ENCODE data around the gene FBXL14.

FBXL14 gene

DNA sequence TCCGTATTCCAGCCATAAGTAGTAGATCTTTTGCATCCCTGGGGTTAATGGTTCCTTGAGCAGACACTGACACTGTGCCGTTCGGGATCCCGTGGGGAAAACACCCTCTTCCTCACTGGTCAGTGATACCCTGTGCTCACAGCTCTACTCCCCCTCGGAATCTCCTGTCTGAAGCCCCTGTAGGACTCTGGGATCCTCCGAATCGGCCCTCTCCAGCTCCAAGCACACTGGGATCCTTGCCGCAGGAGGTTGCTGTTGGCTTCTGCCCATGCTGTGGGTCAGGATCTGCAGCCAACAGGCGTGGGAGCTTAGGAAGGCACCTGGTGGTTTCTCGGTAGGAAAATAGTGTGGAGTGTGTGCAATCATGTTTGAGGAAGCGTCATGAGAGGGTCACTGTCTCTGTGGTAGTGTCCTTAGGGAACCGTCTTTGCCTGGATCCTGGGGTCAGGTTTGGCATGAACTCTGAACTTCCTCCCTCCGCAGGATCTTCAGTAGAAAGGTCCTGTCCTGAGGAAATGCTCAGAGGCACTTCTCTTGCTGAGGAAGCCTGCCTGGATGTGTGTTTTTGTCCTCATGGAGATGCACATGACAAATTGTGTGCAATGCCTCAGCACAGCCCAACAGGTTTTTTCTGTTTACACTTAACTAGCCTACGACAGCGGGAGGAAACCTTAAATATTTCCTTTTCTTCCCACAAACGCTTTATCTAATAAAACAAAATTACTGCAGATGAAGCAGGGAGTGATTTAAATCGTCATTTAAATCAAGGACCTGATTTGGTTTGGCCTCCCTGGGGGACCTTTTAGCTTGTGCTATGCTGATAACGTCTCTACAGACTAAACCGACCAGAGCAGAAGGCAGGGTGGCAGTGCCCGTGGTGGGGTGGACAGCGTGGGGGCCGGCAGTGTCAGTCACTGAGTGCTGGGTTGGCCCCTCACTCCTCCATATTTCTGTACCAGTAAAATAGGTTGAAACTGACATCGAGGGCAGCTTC, 18.7 kb downstream of the FBXL14 start (continued):
- TF ChIP-seq HOXC10 (CRISPR knock-in tag; IDR thresholded peaks at IDR 0.05) (no peak), OSR2 (tag by site-specific recombination; IDR thresholded peaks at IDR 0.05) (peak; percentile 87), ZNF629 (tag by site-specific recombination; IDR thresholded peaks at IDR 0.05) (0 out of 2 replicates have a peak, but pooled peaks have one; percentile 7), ZFP37 (tag by site-specific recombination; IDR thresholded peaks at IDR 0.05) (no peak), ZNF658 (tag by site-specific recombination; IDR thresholded peaks at IDR 0.05) (no peak), ZNF302 (tag by site-specific recombination; IDR thresholded peaks at IDR 0.05; ENCODE audit: low read depth) (no peak), GLIS2 (tag by site-specific recombination; IDR thresholded peaks at IDR 0.05) (no peak), ZNF837 (tag by site-specific recombination; IDR thresholded peaks at IDR 0.05) (no peak), KLF7 (tag by site-specific recombination; IDR thresholded peaks at IDR 0.05; ENCODE audit: borderline replicate concordance) (no peak), ZNF513 (tag by site-specific recombination; IDR thresholded peaks at IDR 0.05) (no peak), ZBTB8A (tag by site-specific recombination; IDR thresholded peaks at IDR 0.05) (no peak), GLIS1 (tag by site-specific recombination; IDR thresholded peaks at IDR 0.05) (peak; percentile 91), ZNF785 (tag by site-specific recombination; IDR thresholded peaks at IDR 0.05) (no peak), ZSCAN4 (tag by site-specific recombination; IDR thresholded peaks at IDR 0.05) (peak; percentile 28; the same call in 1 of the 2 replicates), SCRT1 (tag by site-specific recombination; IDR thresholded peaks at IDR 0.05; ENCODE audit: borderline replicate concordance) (peak; percentile 87), ZNF239 (tag by site-specific recombination; IDR thresholded peaks at IDR 0.05) (no peak), KLF16 (tag by site-specific recombination; IDR thresholded peaks at IDR 0.05) (no peak), ZNF670 (tag by site-specific recombination; IDR thresholded peaks at IDR 0.05; ENCODE audit: low read depth) (no peak), ZNF48 (tag by site-specific recombination; IDR thresholded peaks at IDR 0.05) (no peak), ZNF157 (tag by site-specific recombination; IDR thresholded peaks at IDR 0.05) (no peak), ZNF654 (tag by site-specific recombination; IDR thresholded peaks at IDR 0.05; ENCODE audit: low read depth) (no peak), ZNF24 (tag by site-specific recombination; IDR thresholded peaks at IDR 0.05) (no peak; the same call in 1 of the 2 replicates)

GRCh38 chr12:1574865-1575259, 19.5 kb downstream of the FBXL14 start:
- H3K4me1 ChIP-seq (ENCODE audit: control insufficient read depth, insufficient read depth, low read length): peaks cover 26% of the 10 kb centered on the region
- CTCF ChIA-PET: interaction anchor here (0.6 to 10.7 kb wide), 4 partner anchors 8 to 457 kb away, joined by 3 to 196 read pairs (median 5); no protein-coding TSS in a partner anchor
- no peaks in the 10 kb centered on the region for H3K9me3 ChIP-seq (ENCODE audit: control insufficient read depth, insufficient read depth, low read depth, low read length)
- peak; percentile 44; the same call in 1 of the 2 replicates for TF ChIP-seq GLIS1 (tag by site-specific recombination; IDR thresholded peaks at IDR 0.05)
- TF ChIP-seq KLF7 (tag by site-specific recombination; IDR thresholded peaks at IDR 0.05; ENCODE audit: borderline replicate concordance): no peak
- TF ChIP-seq PRDM6 (tag by site-specific recombination; IDR thresholded peaks at IDR 0.05): peak; percentile 79
- TF ChIP-seq ZNF544 (tag by site-specific recombination; IDR thresholded peaks at IDR 0.05): no peak
- TF ChIP-seq FEZF1 (tag by site-specific recombination; IDR thresholded peaks at IDR 0.05): peak; percentile 53
- no peak for TF ChIP-seq ZNF354C (tag by site-specific recombination; IDR thresholded peaks at IDR 0.05; ENCODE audit: borderline replicate concordance, low read depth)
- peak; percentile 22; the same call in 1 of the 2 replicates for TF ChIP-seq ZNF366 (tag by site-specific recombination; conservative IDR thresholded peaks at IDR 0.05)
- no peak for TF ChIP-seq YY1 (tag by site-specific recombination; IDR thresholded peaks at IDR 0.05)
- H3K36me3 ChIP-seq (ENCODE audit: control insufficient read depth in 2 of 2, insufficient read depth in 1 of 2, low read length in 2 of 2): no peaks in the 10 kb centered on the region
- H3K4me3 ChIP-seq (ENCODE audit: low read depth, low read length): no peak overlapping the region
- POLR2A ChIA-PET: interaction anchor here (1.6 kb wide), 1 partner anchor 18 kb away, joined by 4 read pairs; no protein-coding TSS in a partner anchor
- peak overlapping the region; percentile 86 for H3K27ac ChIP-seq (ENCODE audit: extremely low read depth, low read depth, low read length)
